GM18508 (cell line): Measurements from ENCODE around the gene ST8SIA3.
"Not testable (repeated sequence)": the region's sequence is repeated elsewhere in the genome, so short reads cannot be mapped to it uniquely, and the experiment has no call there.

Experiments used
- ATAC-seq: cut with Tn5 transposase; IDR thresholded peaks from one replicate; pipeline ENCODE4 v1.9.1; 2021; ENCODE audit warnings: moderate number of reproducible peaks; ENCODE audit not compliant: insufficient read depth, unreplicated experiment

Gene ST8SIA3

GRCh38 chr18:57362714-57363113 is 10.4 kb downstream of the ST8SIA3 start:
- ATAC-seq, result no peak

GRCh38 chr18:57364460-57364859 is 12.1 kb downstream of the ST8SIA3 start:
- ATAC-seq, result no peak

GRCh38 chr18:57366528-57367081 is 14.2 kb downstream of the ST8SIA3 start:
- no peak for ATAC-seq

- ATAC-seq, result no peak
Measured at GRCh38 chr18:57372444-57372843, 20.1 kb downstream of the ST8SIA3 start.

- no peak for ATAC-seq
Measured at GRCh38 chr18:57373017-57373416, 20.7 kb downstream of the ST8SIA3 start.

GRCh38 chr18:57376503-57376902 is 24.1 kb downstream of the ST8SIA3 start:
- no peak for ATAC-seq

- ATAC-seq, result no peak
Measured at GRCh38 chr18:57389271-57389670, 36.9 kb downstream of the ST8SIA3 start.

GRCh38 chr18:57390044-57390443 is 37.7 kb downstream of the ST8SIA3 start:
- ATAC-seq, result no peak

GRCh38 chr18:57394749-57395148 is 42.4 kb downstream of the ST8SIA3 start:
- ATAC-seq, result not testable (repeated sequence)

GRCh38 chr18:57396831-57397230 is 44.5 kb downstream of the ST8SIA3 start:
- ATAC-seq, result not testable (repeated sequence)

GRCh38 chr18:57397440-57398132 is 45.2 kb downstream of the ST8SIA3 start:
- no peak for ATAC-seq

- ATAC-seq, result no peak
Measured at GRCh38 chr18:57404345-57404744, 52.0 kb downstream of the ST8SIA3 start.

GRCh38 chr18:57409650-57410049 is 57.3 kb downstream of the ST8SIA3 start:
- ATAC-seq, result no peak

GRCh38 chr18:57410749-57411148 is 58.4 kb downstream of the ST8SIA3 start:
- no peak for ATAC-seq

GRCh38 chr18:57416542-57416941 is 64.2 kb downstream of the ST8SIA3 start:
- no peak for ATAC-seq
